Endothelial cell of umbilical vein (primary cell): ENCODE data around the gene TNS1.

Experiments
- CTCF ChIP-seq, 2 donors: IDR thresholded peaks; 1 replicate in 1 of 2; 2 replicates in 1 of 2; pipeline ENCODE4 v1.5.1; 2011; ENCODE audit warnings: low read length in 2 of 2, mild to moderate bottlenecking in 2 of 2, moderate library complexity in 2 of 2, control low read depth in 1 of 2, inconsistent platforms in 1 of 2, low read depth in 1 of 2; ENCODE audit not compliant: insufficient read depth in 1 of 2; ENCODE audit errors: extremely low read depth in 1 of 2
- EZH2 ChIP-seq: IDR thresholded peaks from 2 replicates; pipeline ENCODE4 v1.6.1; 2012; ENCODE audit warnings: borderline replicate concordance, low read depth, mild to moderate bottlenecking, moderate library complexity, low read length, inconsistent platforms; ENCODE audit not compliant: severe bottlenecking
- FOS ChIP-seq: IDR thresholded peaks from 2 replicates; pipeline ENCODE4 v1.6.1; 2011; ENCODE audit warnings: mild to moderate bottlenecking, low read length, moderate library complexity, borderline replicate concordance; ENCODE audit not compliant: insufficient read depth
- MAX ChIP-seq: IDR thresholded peaks from 2 replicates; pipeline ENCODE4 v1.6.1; 2011; ENCODE audit not compliant: insufficient read depth, insufficient read length
- POLR2A ChIP-seq: IDR thresholded peaks from 2 replicates; pipeline ENCODE4 v1.6.1; 2012; ENCODE audit warnings: low read depth, mild to moderate bottlenecking, control low read depth, low read length
- POLR2AphosphoS5 ChIP-seq: IDR thresholded peaks from 2 replicates; pipeline ENCODE4 v1.6.1; 2012; ENCODE audit warnings: low read depth, mild to moderate bottlenecking, control low read depth, low read length, moderate library complexity; ENCODE audit not compliant: insufficient read depth

GRCh38 chr2:217861334-217861877 lies 141.4 kb downstream of the TNS1 start:
- no peak for TF ChIP-seq CTCF (IDR thresholded peaks at IDR 0.05; ENCODE audit: extremely low read depth in 1 of 2, insufficient read depth in 1 of 2, low read depth in 1 of 2, low read length in 2 of 2)
- TF ChIP-seq POLR2AphosphoS5 = no peak
- no peak for TF ChIP-seq POLR2A
- no peak for TF ChIP-seq FOS
- no peak for TF ChIP-seq MAX
- TF ChIP-seq EZH2 = no peak
